Muscle layer of colon (tissue), 2 donors: ENCODE results near the gene CNTN5.
"Not testable (repeated sequence)": the region's sequence is repeated elsewhere in the genome, so short reads cannot be mapped to it uniquely, and the experiment has no call there.

ENCODE experiments used
- H3K27ac ChIP-seq: one replicate; pipeline ENCODE4 v1.7.0; 2013; ENCODE audit warnings: low read depth, mild to moderate bottlenecking, low read length, moderate library complexity
- H3K27me3 ChIP-seq, 2 donors: one replicate each; pipeline ENCODE4 v1.7.0; 2013; ENCODE audit warnings: low read length in 2 of 2, mild to moderate bottlenecking in 2 of 2; ENCODE audit not compliant: insufficient read depth in 2 of 2, control insufficient read depth in 1 of 2
- H3K36me3 ChIP-seq: one replicate; pipeline ENCODE4 v1.7.0; 2013; ENCODE audit warnings: mild to moderate bottlenecking, low read length; ENCODE audit not compliant: insufficient read depth
- H3K4me1 ChIP-seq: one replicate; pipeline ENCODE4 v1.7.0; 2013; ENCODE audit warnings: mild to moderate bottlenecking, low read length; ENCODE audit not compliant: insufficient read depth
- H3K4me3 ChIP-seq, 2 donors: one replicate each; pipeline ENCODE4 v1.7.0; 2013; ENCODE audit warnings: low read length in 2 of 2, low read depth in 1 of 2, mild to moderate bottlenecking in 1 of 2, moderate library complexity in 1 of 2
- H3K9ac ChIP-seq: one replicate; pipeline ENCODE4 v1.7.0; 2013; ENCODE audit warnings: low read length
- H3K9me3 ChIP-seq: one replicate; pipeline ENCODE4 v1.7.0; 2013; ENCODE audit warnings: mild to moderate bottlenecking, low read length
- donor health status: abdominal sarcoma.
- donor health status: Adenocarcinoma of cecum.

The CNTN5 gene

GRCh38 chr11:99080154-99080553 lies 59.4 kb downstream of the CNTN5 start:
- no peaks in the 10 kb centered on the region for H3K9me3 ChIP-seq
- no peaks in the 10 kb centered on the region for H3K4me1 ChIP-seq
- no peaks in the 10 kb centered on the region for H3K36me3 ChIP-seq
- no peak overlapping the region for H3K9ac ChIP-seq
- no peak overlapping the region for H3K27ac ChIP-seq
- H3K4me3 ChIP-seq, result no peak overlapping the region
- H3K27me3 ChIP-seq, result no peaks in the 10 kb centered on the region

GRCh38 chr11:99098258-99098657 lies 77.5 kb downstream of the CNTN5 start:
- no peaks in the 10 kb centered on the region for H3K4me1 ChIP-seq
- H3K9ac ChIP-seq, result no peak overlapping the region
- H3K27ac ChIP-seq, result no peak overlapping the region
- H3K27me3 ChIP-seq, result no peaks in the 10 kb centered on the region
- no peaks in the 10 kb centered on the region for H3K36me3 ChIP-seq
- H3K9me3 ChIP-seq, result no peaks in the 10 kb centered on the region
- no peak overlapping the region for H3K4me3 ChIP-seq

GRCh38 chr11:99098751-99099150 lies 78.0 kb downstream of the CNTN5 start:
- Histone ChIP-seq H3K4me1 (no peaks in the 10 kb centered on the region), H3K27me3 (no peaks in the 10 kb centered on the region), H3K4me3 (no peak overlapping the region), H3K27ac (no peak overlapping the region), H3K36me3 (no peaks in the 10 kb centered on the region), H3K9me3 (no peaks in the 10 kb centered on the region), H3K9ac (no peak overlapping the region)

- H3K4me3 ChIP-seq, result no peak overlapping the region
- H3K36me3 ChIP-seq, result no peaks in the 10 kb centered on the region
- no peak overlapping the region for H3K9ac ChIP-seq
- H3K27me3 ChIP-seq, result no peaks in the 10 kb centered on the region
- H3K4me1 ChIP-seq, result no peaks in the 10 kb centered on the region
- H3K9me3 ChIP-seq, result no peaks in the 10 kb centered on the region
- no peak overlapping the region for H3K27ac ChIP-seq
Observed at GRCh38 chr11:99117603-99118002, 96.9 kb downstream of the CNTN5 start.

- not testable (repeated sequence) for H3K9me3 ChIP-seq, H3K9ac ChIP-seq, H3K27me3 ChIP-seq, H3K27ac ChIP-seq, H3K36me3 ChIP-seq, H3K4me3 ChIP-seq, H3K4me1 ChIP-seq
Observed at GRCh38 chr11:99133862-99134261, 113.1 kb downstream of the CNTN5 start.

GRCh38 chr11:99135508-99135907 lies 114.8 kb downstream of the CNTN5 start:
- no peaks in the 10 kb centered on the region for H3K36me3 ChIP-seq
- no peak overlapping the region for H3K4me3 ChIP-seq
- H3K4me1 ChIP-seq, result no peaks in the 10 kb centered on the region
- H3K27me3 ChIP-seq, result no peaks in the 10 kb centered on the region
- H3K9ac ChIP-seq, result no peak overlapping the region
- H3K27ac ChIP-seq, result no peak overlapping the region
- H3K9me3 ChIP-seq, result no peaks in the 10 kb centered on the region

GRCh38 chr11:99142237-99142636 lies 121.5 kb downstream of the CNTN5 start:
- Histone ChIP-seq H3K27me3 (no peaks in the 10 kb centered on the region), H3K9ac (no peak overlapping the region), H3K36me3 (no peaks in the 10 kb centered on the region), H3K9me3 (no peaks in the 10 kb centered on the region), H3K4me1 (no peaks in the 10 kb centered on the region), H3K27ac (no peak overlapping the region), H3K4me3 (no peak overlapping the region)

- Histone ChIP-seq H3K4me1 (no peaks in the 10 kb centered on the region), H3K4me3 (no peak overlapping the region), H3K36me3 (no peaks in the 10 kb centered on the region), H3K27ac (no peak overlapping the region), H3K9me3 (no peaks in the 10 kb centered on the region), H3K9ac (no peak overlapping the region), H3K27me3 (no peaks in the 10 kb centered on the region)
Observed at GRCh38 chr11:99148352-99148751, 127.6 kb downstream of the CNTN5 start.

GRCh38 chr11:99154277-99154676 lies 133.5 kb downstream of the CNTN5 start:
- Histone ChIP-seq H3K4me3 (no peak overlapping the region), H3K36me3 (no peaks in the 10 kb centered on the region), H3K27ac (no peak overlapping the region), H3K9ac (no peak overlapping the region), H3K9me3 (no peaks in the 10 kb centered on the region), H3K27me3 (no peaks in the 10 kb centered on the region), H3K4me1 (no peaks in the 10 kb centered on the region)

GRCh38 chr11:99160447-99160846 lies 139.7 kb downstream of the CNTN5 start:
- Histone ChIP-seq H3K9ac (no peak overlapping the region), H3K4me3 (no peak overlapping the region), H3K36me3 (no peaks in the 10 kb centered on the region), H3K9me3 (no peaks in the 10 kb centered on the region), H3K27me3 (no peaks in the 10 kb centered on the region), H3K27ac (no peak overlapping the region), H3K4me1 (peaks cover 7% of the 10 kb centered on the region)

GRCh38 chr11:99162819-99163218 lies 142.1 kb downstream of the CNTN5 start:
- H3K4me3 ChIP-seq, result no peak overlapping the region
- H3K36me3 ChIP-seq, result no peaks in the 10 kb centered on the region
- no peaks in the 10 kb centered on the region for H3K27me3 ChIP-seq
- no peak overlapping the region for H3K9ac ChIP-seq
- no peaks in the 10 kb centered on the region for H3K9me3 ChIP-seq
- no peak overlapping the region for H3K27ac ChIP-seq
- peaks cover 7% of the 10 kb centered on the region for H3K4me1 ChIP-seq

GRCh38 chr11:99170591-99170990 lies 149.8 kb downstream of the CNTN5 start:
- no peak overlapping the region for H3K4me3 ChIP-seq
- H3K36me3 ChIP-seq, result no peaks in the 10 kb centered on the region
- no peaks in the 10 kb centered on the region for H3K27me3 ChIP-seq
- H3K9me3 ChIP-seq, result no peaks in the 10 kb centered on the region
- no peak overlapping the region for H3K9ac ChIP-seq
- H3K4me1 ChIP-seq, result no peaks in the 10 kb centered on the region
- H3K27ac ChIP-seq, result no peak overlapping the region
